Femur (tissue), 1 donor: Measurements from ENCODE around the gene CSRP1.

Experiments used
- DNase-seq: peaks from one replicate; pipeline ENCODE4 v3.0.0-alpha.2; 2017

Gene CSRP1

DNA sequence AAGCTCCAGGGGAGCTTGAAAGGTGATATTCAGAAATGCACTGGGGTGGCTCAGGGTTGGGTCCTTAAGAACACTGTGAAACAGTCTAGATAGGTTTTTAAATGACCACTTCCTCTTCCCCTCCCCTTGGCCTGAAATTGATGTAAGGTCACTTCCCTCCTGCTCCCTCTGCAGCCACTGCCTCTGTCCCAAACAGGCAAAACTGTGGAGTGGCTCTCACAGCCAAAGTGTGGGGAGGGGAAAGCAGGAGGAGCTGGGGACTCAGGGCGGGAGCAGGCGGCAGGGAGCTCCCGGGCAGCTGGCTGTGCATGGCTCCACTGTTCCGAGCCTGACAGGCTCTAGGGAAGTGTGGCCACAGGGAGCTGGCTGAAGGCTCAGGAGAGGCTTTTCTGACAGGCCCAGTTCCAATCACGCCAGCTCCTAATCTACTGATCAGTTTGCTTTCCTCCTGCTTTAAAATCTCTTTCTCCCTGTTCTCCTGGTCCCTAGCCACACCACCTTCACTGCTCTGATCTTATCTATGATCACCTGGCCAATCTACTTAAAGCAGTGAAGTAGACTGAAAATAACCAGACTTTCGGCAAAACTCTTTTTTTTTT, 5.1 kb upstream of the CSRP1 start:
- peak; percentile 71 for DNase-seq

DNA sequence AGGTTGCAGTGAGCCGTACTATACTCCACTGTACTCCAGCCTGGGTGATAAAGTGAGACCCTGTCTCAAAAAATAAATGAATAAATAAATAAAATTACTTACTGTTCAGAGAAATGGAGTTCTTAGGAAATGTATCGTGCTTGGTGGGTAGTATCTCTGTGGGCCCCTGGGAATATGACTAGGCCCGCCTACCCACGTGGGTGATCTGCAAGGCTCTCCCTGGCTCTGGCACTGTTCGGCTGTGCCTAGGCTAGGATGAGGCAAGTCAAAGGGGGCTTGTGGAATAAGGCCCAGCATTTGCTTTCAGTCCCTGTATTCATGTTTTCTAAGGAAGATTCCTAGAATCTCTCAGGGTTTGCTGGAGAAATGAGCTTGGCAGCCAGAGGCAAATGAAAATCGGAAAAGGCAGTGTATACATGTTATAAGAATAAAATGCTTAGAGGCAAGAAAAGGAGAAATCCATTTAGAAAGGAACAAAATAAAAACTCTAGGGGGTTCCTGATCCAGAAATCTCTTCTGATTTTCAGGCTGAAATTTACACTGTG, 4.5 kb upstream of the CSRP1 start:
- DNase-seq = no peak

DNA sequence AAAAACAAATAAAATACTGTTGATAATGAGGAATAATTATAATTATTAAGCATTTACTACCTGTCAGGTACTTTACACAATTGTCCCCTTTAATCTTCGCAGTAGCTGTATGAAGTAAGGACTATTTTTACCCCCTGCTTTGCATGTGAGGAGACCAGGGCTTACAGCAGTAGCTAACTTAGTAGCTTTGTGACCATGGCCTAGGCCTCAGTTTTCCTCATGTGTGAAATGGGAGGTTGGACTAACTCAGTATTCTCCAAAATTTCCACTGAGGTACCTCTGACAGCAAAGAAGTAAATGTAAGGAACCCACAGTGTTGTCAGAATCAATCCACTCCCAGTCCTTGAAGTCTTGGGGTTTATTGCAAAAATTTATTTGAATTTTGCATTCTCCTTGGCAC, 3.8 kb upstream of the CSRP1 start:
- DNase-seq = no peak

DNA sequence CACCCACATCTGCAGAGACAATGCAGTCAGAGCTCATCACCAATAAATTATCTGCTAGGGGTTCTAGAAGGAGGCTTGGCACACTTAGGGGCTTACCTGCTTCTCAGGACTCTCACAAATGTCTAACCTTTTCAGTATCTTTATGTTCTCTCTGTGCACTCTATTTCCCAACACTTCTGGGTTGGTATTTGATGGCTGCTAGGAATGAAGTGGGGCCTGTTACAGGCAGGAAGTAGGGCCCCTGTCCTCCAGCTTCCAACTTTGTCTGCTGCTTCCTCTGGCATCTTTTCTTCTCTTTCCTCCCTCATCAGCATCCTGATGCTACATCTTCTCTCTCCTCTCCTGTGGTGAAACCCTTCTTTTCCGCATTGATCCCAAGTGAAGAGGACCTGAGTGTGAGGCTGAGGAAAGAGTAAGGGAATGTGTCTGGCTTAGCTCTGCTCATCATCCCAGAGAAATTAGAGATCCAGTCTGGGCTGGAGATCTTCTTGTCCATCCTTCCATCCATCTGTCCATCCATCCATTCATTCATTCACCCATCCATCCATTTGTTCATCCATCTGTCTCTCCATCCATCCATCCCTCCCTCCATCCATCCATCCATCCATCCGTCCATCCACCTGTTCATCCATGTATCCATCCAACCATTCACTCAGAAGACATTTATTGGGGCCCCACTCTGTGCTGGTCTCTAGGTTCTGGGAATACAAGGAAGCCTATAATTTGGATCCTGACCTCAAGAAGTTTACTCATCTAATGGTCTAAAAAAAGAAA, 2.9 kb upstream of the CSRP1 start:
- no peak for DNase-seq

DNA sequence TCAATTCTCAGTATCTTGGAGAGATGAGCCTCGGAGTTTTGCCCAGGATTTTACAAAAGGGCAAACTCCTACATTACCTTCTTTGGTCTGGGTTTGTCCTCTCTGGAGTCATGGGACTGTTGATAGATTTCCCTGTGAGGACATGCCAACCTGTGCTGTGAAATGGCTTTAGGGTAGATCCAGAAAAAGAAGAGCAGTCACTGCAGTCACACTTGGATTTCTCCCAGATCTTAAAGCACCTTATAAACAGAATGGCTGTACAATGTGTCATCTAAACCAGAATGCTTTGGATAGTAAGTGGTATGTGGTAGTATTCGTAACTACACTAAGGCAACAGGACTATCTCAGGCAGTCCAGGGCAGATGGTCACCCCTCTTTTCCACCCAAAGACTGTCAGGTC, 1.9 kb upstream of the CSRP1 start:
- no peak for DNase-seq

DNA sequence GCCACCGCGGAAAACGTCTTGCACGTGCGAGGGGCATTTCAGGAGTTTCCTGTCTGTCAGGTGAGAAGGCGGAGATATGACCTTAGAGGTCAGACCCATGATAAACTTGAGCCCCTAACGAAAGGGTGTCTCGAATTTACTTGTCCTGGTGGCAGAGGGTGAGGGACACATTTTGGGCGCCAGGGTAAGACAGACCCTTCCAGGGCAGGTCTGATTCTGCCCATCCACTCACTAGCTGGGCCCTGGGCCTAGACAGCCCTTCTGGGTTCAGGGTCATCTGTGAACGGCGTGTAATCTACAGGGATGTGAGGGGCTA, 395 bp upstream of the CSRP1 start:
- DNase-seq = no peak

DNA sequence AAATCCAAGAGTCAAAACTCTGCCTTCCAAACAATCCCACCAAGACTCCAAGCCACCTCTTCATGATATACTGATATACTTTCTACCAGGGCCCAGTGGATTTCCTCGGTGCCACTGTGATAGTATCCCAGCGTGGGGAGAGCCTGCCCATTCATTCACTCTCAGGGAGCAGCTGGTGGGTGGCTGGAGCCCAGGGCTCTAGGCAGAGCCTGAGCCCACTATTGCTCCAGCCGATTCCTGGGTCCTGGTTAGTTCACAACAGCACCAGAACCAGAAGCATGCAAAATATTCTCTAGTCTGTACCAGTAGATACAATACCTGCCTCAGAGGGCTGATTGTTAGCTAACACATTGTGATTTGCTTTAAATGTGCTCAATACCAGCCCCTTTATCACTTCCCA, 831 bp downstream of the CSRP1 start:
- no peak for DNase-seq

DNA sequence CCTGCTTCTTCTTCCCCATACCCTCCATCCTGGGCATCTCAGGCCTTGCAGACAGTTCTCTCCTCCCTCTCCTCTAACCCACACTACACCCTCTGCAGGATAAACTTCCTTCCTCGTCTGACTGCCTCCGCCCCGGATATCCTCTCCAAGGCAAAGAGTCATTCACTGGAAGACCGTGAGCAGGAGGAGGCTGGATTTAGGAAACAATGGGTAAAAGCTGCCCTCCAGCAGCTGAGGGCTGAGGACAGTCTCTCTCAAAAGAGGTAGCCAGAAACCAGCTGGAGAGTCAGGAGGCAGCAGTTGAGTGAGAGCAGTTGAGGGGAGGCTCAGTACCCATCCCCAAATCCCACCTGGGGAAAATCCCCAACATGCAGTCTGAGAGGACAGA, 1.4 kb downstream of the CSRP1 start:
- no peak for DNase-seq

DNA sequence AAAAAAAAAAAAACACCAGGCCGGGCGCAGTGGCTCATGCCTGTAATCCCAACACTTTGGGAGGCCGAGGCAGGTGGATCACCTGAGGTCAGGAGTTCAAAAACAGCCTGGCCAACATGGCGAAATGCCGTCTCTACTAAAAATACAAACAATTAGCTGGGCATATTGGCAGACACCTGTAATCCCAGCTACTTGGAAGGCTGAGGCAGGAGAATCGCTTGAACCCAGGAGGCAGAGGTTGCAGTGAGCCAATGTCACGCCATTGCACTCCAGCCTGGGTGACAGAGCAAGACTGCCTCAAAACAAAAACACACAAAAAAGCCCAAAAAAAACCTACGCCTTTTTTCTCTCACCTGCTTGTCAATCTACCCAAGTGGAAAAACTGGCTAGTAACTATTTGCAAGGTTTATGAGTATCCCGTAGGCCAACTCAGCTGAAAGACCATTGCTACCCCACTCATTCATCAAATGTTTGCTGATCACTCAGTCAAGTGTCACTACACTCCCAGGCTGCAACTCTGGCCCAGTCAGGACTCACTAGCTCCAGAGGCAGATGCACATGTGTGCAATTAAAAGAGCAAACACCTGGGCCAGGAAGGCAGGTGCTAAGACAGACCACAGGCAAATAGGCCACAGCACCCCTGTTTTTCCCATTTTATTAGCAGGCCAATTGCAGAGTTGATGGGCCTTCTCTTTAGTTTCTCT, 2.0 kb downstream of the CSRP1 start:
- no peak for DNase-seq

DNA sequence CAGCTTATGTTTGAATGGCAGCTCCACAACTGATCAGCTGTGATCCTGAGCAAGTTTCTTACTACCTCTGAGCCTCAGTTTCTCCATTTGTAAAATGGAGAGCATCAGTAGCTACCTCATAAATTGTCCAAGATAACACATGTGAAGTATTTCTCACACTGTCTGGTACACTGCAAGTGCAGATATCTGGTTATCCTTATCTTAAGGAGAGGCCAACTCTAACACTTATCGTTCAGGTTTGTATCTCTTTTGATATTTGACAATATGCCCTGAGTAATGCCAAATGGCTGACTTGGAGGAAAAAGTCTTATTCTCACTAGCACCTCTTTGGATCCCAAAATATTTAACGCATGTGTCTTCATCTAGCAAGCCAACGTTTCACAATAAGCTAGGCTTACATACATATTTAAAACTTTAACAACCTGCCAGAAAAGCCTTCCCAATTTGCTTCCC, 2.7 kb downstream of the CSRP1 start:
- DNase-seq = no peak

DNA sequence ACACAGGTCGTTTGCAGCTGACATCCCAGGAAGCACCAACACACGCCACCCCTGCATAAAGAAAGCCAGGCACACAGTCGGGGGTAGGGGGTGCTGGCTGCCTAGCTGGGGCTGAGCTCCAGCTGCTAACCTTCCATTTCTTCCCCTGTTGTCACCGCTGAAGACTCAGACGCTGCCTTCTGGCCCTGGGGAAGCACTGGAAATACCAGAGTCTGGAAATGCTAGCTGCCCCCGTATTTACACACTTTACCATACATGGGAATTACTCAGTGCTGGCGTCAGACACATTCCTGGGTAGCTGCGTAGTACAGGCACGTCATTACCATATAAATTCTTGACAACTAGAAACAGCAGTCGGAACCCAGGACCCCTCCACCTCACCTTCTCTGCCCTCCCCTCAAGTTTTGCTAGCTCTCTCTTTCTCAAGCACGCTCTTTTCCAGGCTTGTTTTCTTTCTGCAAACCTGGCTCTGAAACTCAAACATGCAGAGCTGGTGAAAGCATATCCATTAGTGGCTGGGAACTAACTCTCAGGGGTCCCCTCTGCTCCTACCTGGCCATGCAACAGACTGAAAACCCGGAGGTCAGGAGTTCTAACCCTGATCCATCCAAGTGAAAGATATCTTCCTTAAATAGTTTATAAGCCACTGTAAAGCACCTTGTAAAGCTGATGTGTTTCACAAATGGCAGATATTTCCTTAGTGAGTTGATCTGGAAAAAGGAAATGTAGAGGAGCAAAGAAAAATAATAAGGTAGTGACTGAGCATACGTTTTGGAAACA, 3.3 kb downstream of the CSRP1 start:
- peak; percentile 79 for DNase-seq

DNA sequence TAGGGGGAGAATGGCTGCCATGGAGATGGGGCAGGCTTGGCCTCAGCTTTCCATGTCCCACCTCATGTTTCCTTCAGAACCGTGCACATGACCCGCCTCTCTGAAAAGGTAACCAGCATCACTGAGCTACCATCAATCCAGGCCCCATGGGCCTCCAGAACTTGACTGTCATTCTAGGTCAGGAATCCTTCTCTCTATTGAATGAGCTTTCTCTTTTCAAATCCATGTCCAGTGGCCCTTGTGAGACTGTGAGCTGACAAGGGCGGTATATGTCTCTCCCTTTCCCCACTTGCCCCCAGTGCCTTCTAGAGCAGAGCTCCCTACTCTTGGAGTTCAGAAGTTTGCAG, 4.4 kb downstream of the CSRP1 start:
- no peak for DNase-seq

DNA sequence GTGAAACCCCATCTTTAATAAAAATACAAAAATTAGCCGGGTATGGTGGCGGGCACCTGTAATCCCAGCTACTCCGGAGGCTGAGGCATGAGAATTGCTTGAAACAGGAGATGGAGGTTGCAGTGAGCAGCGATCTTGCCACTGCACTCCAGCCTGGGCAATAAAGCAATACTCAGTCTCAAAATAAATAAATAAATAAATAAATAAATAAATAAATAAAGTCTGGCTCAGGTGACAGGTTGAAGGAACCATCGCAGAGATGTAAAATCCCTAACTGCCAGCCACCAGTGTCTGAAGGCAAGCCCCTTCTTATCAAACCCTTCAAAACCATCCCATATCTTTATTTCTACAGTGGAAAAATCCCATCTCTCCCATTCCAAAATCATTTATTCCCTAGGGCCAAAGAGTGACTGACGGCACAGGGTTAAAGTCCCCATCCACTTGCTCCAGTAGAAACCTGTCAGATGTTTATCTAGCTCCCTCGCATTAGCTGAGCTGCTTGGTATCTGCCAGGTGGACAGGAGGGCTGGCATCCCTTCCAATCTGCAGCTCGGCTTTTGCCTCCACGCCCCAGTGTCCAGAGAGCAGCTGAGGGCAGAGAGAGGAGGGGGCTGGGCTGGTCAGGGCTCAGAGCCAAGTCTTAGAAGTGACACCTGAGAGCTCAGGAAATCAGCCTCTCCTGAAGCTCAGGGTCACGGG, 5.0 kb downstream of the CSRP1 start:
- DNase-seq = no peak

DNA sequence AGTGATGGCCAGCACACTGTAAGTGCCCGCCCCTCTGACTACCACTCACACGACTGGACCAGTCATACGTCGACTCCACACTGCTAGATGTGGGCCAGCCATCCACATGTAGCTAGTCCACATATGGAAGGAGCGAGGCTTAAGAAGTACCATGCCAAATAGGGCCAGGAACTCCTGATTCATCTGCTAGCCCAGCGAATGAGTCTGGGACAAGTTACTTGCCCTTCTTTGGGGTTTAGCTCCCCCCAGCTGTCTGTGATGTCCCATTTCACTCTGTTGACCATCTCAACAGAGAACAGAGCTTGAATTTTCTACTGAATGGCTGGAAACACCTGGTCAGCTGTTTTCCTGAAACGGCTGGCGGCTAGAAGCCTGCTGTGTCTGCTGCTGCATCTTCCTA, 5.8 kb downstream of the CSRP1 start:
- no peak for DNase-seq

DNA sequence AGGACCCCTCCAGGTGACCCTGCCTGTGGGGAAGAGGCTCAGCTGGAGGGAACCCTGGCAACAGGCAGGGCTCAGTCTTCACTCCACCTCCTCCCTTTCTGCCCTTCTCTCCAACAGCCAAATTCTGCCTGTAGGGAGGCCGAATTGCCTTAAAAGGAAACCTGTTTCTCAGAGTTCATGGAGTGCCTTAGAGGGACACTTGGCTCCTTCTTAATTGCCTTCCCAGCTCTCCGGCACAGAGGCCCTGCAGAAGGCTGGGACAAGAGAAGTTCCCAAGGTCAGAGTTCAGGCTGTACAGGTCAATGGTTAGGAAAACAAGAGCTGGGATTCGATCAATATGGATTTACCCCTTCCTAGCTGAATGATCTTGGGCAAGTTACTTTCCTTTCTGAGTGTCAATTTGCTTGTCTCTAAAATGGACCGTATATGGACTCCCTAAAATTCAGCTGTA, 6.2 kb downstream of the CSRP1 start:
- DNase-seq = no peak

DNA sequence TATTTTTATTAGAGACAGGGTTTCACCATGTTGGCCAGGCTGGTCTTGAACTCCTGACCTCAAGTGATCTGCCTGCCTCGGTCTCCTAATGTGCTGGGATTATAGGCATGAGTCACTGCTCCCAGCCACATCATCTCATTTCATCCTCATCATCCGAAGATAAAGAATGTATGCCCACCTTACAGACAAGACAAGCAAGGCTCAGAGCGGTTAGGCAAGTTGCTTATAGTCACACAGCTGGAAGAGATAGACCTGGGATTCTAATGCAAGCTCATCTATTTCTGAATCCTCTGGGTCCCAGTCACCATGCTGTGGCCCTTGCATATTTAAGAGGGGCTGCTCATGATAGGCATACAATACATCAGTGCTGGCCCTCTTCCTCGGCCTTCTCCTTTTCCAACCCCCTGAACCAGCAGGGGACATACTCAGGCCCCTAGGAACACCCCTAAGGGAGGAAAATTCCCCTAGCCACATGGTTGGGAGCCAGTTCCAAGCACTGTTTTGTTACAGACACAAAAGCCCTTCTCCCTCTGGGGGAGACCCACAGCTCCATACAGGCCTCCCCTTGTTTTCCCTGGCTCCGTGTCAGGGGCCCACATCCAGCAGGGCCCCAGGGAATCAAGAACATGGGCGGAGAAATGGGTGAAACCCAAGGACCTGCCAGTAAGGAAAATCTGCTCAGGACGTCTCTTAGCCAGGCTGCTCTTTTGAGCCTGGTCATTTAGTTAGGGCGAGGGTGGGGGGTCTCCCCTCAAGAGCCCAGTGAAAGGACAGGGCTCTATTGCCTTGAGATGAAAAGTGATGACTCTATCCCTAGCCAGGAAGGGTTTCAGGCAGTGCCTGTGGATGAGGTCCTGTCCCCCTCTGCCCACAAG, 6.9 kb downstream of the CSRP1 start:
- no peak for DNase-seq

DNA sequence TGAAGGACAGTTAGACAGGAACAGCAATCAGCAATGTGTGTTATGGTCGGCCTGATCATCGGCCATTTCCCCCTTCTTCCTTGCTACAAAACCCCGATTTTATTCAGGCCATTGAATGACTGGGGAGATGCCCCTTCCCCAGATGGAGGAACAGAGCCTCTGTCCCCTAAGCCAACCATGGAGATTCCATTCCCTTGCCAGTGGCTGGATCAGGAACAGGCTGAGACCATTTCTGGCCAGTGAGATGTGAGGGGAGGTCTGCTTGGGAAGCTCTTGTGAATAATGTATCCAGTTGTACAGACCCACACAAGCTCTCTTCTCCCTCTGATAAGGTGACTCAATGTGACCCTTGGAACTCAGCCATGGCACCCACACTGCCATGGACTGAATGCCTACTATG, 7.7 kb downstream of the CSRP1 start:
- no peak for DNase-seq

DNA sequence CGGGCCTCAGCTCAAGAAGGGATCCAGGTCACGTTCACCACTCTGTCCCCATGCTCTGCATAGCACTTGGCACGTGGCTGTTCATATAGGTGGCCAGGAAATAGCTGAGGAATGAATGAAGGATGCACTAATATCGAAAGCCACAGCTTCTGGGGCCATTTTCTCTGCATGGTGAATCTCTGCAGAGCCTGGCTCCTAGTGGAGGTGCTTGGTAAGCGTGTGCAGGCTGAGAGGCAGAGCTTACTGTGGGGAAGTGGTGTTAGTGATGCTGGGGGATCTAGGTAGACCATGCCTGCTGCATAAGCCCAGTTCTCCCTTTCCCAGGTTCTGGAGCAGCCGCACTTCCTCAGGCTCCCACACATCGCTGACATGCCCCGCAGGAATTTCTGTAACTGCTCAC, 8.3 kb downstream of the CSRP1 start:
- DNase-seq = no peak

DNA sequence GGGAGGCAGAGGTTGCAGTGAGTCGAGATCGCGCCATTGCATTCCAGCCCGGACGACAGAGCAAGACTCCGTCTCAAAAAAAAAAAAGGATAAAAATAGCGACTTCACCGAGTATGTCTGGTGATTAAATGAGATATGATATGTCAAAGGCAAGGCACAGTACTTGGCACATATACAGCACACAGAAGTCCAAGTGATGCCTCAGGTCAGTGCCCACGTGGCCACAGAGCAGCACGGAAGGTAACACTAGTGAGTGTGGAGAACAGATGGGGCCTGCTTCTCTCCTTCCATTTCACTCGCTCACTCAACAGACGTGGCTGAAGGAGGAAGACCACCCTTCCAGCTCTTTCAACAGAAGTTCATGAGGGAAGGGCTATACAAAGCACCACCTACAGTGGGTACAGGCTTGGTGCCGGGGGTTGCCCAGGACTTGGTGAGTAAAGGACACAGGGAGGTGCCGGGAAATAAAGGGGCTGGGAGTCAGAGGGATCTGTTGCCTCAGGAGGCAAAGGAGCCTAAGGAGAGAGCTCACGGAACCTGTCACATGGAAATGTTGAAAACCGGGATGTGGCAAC, 8.9 kb downstream of the CSRP1 start:
- DNase-seq = no peak

DNA sequence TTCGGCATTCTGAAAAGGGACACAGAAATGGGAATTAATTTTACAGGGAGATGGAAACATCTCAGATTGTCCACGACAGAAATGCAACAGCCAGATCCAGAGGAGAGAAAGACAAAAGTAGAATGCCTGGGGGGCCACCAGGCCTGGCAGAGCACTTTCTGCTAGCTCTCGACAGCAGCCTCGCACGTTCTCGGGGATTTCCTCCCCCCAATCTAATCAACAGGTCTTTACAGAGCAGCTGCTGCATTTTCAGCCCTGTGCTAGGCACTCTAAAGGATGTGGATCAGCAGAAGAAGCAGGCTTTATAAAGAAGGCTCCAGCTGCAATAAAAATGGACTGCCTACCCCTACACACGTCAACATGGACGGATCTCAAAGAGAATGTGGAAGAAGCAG, 10.6 kb downstream of the CSRP1 start:
- DNase-seq = no peak

DNA sequence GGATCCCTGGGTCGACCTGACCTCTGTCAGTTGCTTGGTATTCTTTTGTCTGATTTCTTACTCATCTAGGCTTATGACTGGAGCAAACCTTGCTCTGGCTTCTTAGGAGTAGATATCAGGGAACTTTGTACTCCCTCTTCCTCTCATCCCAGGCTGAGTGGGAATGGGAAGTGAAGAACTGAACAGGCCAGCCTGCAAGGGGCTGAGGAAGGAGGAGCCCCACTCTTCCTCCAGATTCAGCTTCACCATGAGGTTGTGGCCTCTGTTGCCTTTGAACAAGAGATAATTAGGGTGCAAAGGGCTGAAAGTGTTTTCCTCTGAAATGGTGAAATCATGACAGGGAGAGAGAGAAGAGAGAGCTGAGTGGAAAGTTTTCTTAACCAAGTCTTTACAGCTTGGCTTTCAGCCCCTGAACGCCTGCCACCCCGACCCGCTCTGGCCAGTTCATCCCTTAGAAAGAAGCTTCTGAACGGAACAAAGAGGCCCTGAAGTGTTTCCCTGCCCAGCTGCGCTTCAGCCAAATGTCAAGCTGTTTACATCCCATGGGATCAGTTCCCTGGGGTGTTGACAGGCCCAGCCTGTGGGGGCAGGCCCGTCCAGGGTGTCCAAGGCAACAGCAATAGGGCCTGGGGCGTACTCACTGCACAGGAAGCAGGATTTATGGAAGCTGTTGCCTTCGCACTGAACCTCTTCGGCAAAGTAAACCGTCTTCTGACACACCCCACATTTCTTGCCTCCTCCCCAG, 11.2 kb downstream of the CSRP1 start:
- peak; percentile 84 for DNase-seq
